IMR-90 (cell line): Measurements from ENCODE around the gene RPGRIP1L. TPM values are rescaled to one million over a fixed set of nuclear protein-coding genes. Genes with fewer than 3 reads are reported as not detected.

ENCODE experiments used
- ATAC-seq: fragments of 200-7000 bp; cut with Tn5 transposase; 2 replicates; pipeline ENCODE4 v1.9.1; 2020; ENCODE audit warnings: low read depth, mild to moderate bottlenecking, moderate library complexity
- BruUV-seq: library from RNA; stranded (reverse); fragments of 400-500 nt; replicated peaks from 2 replicates; lab custom pipeline; 2021; lab: Mats Ljungman, UMichigan
- CTCF ChIA-PET: fragments of 300-600 bp; formaldehyde crosslinking; extraction: SDS; loops from one replicate; lab custom pipeline; 2021; ENCODE audit warnings: antibody characterized with exemption; lab: Yijun Ruan, JAX
- POLR2A ChIA-PET: fragments of 300-600 bp; sonication (Branson Sonifier 250); formaldehyde crosslinking; loops from one replicate; lab custom pipeline; 2022; ENCODE audit warnings: antibody characterized with exemption; ENCODE audit not compliant: unreplicated experiment; lab: Charles Lee
- DNase-seq: peaks from one replicate; pipeline ENCODE4 v3.0.0; 2013
- H2AFZ ChIP-seq: replicated peaks from 2 replicates; pipeline ENCODE3; 2013; ENCODE audit warnings: low read length, mild to moderate bottlenecking; ENCODE audit not compliant: poor library complexity
- H2AK5ac ChIP-seq: 2 replicates; pipeline ENCODE4 v1.6.1; 2013; ENCODE audit warnings: low read depth, low read length, inconsistent platforms
- H2AK9ac ChIP-seq: replicated peaks from 2 replicates; pipeline ENCODE3; 2013; ENCODE audit warnings: mild to moderate bottlenecking, low read depth, low read length, moderate library complexity; ENCODE audit not compliant: poor library complexity
- H2BK120ac ChIP-seq: 2 replicates; pipeline ENCODE4 v1.6.1; 2013; ENCODE audit warnings: low read depth, low read length, inconsistent platforms
- H2BK15ac ChIP-seq: 3 replicates; pipeline ENCODE4 v1.6.1; 2013; ENCODE audit warnings: low read depth, low read length, inconsistent platforms
- H2BK20ac ChIP-seq: 2 replicates; pipeline ENCODE4 v1.6.1; 2013; ENCODE audit warnings: low read depth, mild to moderate bottlenecking, inconsistent platforms, low read length, moderate library complexity
- H2BK5ac ChIP-seq: 2 replicates; pipeline ENCODE4 v1.6.1; 2013; ENCODE audit warnings: mild to moderate bottlenecking, low read depth, low read length, inconsistent platforms; ENCODE audit not compliant: poor library complexity, severe bottlenecking
- H3K14ac ChIP-seq: replicated peaks from 2 replicates; pipeline ENCODE4 v1.6.1; 2013; ENCODE audit warnings: low read depth, low read length, inconsistent platforms
- H3K18ac ChIP-seq: 2 replicates; pipeline ENCODE4 v1.6.1; 2013; ENCODE audit warnings: low read depth, low read length, control low read depth
- H3K23ac ChIP-seq: 2 replicates; pipeline ENCODE4 v1.6.1; 2013; ENCODE audit warnings: low read depth, low read length, inconsistent platforms
- H3K27ac ChIP-seq: 2 replicates; pipeline ENCODE4 v1.5.1; 2013; ENCODE audit warnings: mild to moderate bottlenecking, control low read depth, low read length; ENCODE audit not compliant: insufficient read depth
- H3K27me3 ChIP-seq: 2 replicates; pipeline ENCODE4 v1.6.1; 2013; ENCODE audit warnings: low read length; ENCODE audit not compliant: control insufficient read depth, insufficient read depth
- H3K36me3 ChIP-seq: 2 replicates; pipeline ENCODE4 v1.6.1; 2013; ENCODE audit warnings: low read length, mixed read lengths; ENCODE audit not compliant: control insufficient read depth, insufficient read depth
- H3K4ac ChIP-seq: 2 replicates; pipeline ENCODE4 v1.6.1; 2013; ENCODE audit warnings: low read depth, low read length, inconsistent platforms
- H3K4me1 ChIP-seq: 2 replicates; pipeline ENCODE4 v1.6.1; 2013; ENCODE audit warnings: low read length, mixed read lengths; ENCODE audit not compliant: control insufficient read depth, insufficient read depth
- H3K4me2 ChIP-seq: 2 replicates; pipeline ENCODE4 v1.6.1; 2013; ENCODE audit warnings: low read depth, mild to moderate bottlenecking, control low read depth, low read length, moderate library complexity
- H3K4me3 ChIP-seq: 2 replicates; pipeline ENCODE4 v1.5.1; 2013; ENCODE audit warnings: low read depth, mild to moderate bottlenecking, control low read depth, low read length, moderate library complexity; ENCODE audit not compliant: insufficient read depth
- H3K56ac ChIP-seq: 2 replicates; pipeline ENCODE4 v1.6.1; 2013; ENCODE audit warnings: low read length, inconsistent platforms; ENCODE audit not compliant: insufficient read depth; ENCODE audit errors: extremely low read depth
- H3K79me1 ChIP-seq, 2 experiments: 2 replicates each; pipeline ENCODE4 v1.6.1; 2013; ENCODE audit warnings: low read length in 2 of 2, inconsistent platforms in 1 of 2, low read depth in 1 of 2
- H3K9ac ChIP-seq: 2 replicates; pipeline ENCODE4 v1.6.1; 2013; ENCODE audit warnings: low read depth, low read length, control low read depth
- H3K9me1 ChIP-seq: 2 replicates; pipeline ENCODE4 v1.6.1; 2013; ENCODE audit warnings: low read length, inconsistent platforms; ENCODE audit not compliant: insufficient read depth
- H3K9me3 ChIP-seq: 2 replicates; pipeline ENCODE4 v1.6.1; 2013; ENCODE audit warnings: low read length; ENCODE audit not compliant: control insufficient read depth, insufficient read depth
- H4K20me1 ChIP-seq: 2 replicates; pipeline ENCODE4 v1.6.1; 2013; ENCODE audit warnings: low read length, inconsistent platforms; ENCODE audit not compliant: insufficient read depth
- H4K5ac ChIP-seq: 2 replicates; pipeline ENCODE4 v1.6.1; 2013; ENCODE audit warnings: mild to moderate bottlenecking, low read depth, low read length, control low read depth
- H4K8ac ChIP-seq, 2 experiments: 2 replicates each; pipeline ENCODE4 v1.6.1; 2013; ENCODE audit warnings: low read depth in 2 of 2, low read length in 2 of 2, control low read depth in 1 of 2, inconsistent platforms in 1 of 2
- H4K91ac ChIP-seq: 2 replicates; pipeline ENCODE4 v1.6.1; 2013; ENCODE audit warnings: low read depth, low read length, inconsistent platforms; ENCODE audit not compliant: insufficient read depth
- ELK1 ChIP-seq: fragments of 150-350 bp; IDR thresholded peaks from 2 replicates; pipeline ENCODE4 v1.6.1; 2016; ENCODE audit warnings: low read depth, mild to moderate bottlenecking, low read length, moderate library complexity, borderline replicate concordance
- FOS ChIP-seq: fragments of 150-350 bp; IDR thresholded peaks from 2 replicates; pipeline ENCODE4 v1.6.1; 2016; ENCODE audit warnings: low read depth, low read length
- MAFK ChIP-seq: IDR thresholded peaks from 2 replicates; pipeline ENCODE4 v1.6.1; 2012; ENCODE audit warnings: low read depth, low read length, improper control_type of control experiment
- MAZ ChIP-seq: IDR thresholded peaks from 2 replicates; pipeline ENCODE4 v1.6.1; 2012; ENCODE audit warnings: low read depth, mild to moderate bottlenecking, low read length, improper control_type of control experiment, moderate library complexity, borderline replicate concordance
- MXI1 ChIP-seq: IDR thresholded peaks from 2 replicates; pipeline ENCODE4 v1.6.1; 2012; ENCODE audit warnings: low read depth, mild to moderate bottlenecking, low read length, moderate library complexity, borderline replicate concordance
- POLR2A ChIP-seq: IDR thresholded peaks from 2 replicates; pipeline ENCODE4 v1.6.1; 2012; ENCODE audit warnings: mild to moderate bottlenecking, low read depth, low read length
- RAD21 ChIP-seq: IDR thresholded peaks from 2 replicates; pipeline ENCODE4 v1.6.1; 2012; ENCODE audit warnings: low read length, improper control_type of control experiment
- RCOR1 ChIP-seq: IDR thresholded peaks from 2 replicates; pipeline ENCODE4 v1.6.1; 2012; ENCODE audit warnings: mild to moderate bottlenecking, low read length, improper control_type of control experiment; ENCODE audit not compliant: insufficient replicate concordance
- RFX5 ChIP-seq: IDR thresholded peaks from 2 replicates; pipeline ENCODE4 v1.8.0; 2012; ENCODE audit warnings: low read depth, mild to moderate bottlenecking, low read length, moderate library complexity
- SMC3 ChIP-seq: fragments of 150-350 bp; IDR thresholded peaks from 2 replicates; pipeline ENCODE4 v1.6.1; 2016; ENCODE audit warnings: low read depth, mild to moderate bottlenecking, antibody characterized with exemption, low read length, moderate library complexity
- USF2 ChIP-seq: fragments of 150-350 bp; IDR thresholded peaks from 2 replicates; pipeline ENCODE4 v1.6.1; 2017; ENCODE audit warnings: mild to moderate bottlenecking, antibody characterized with exemption, low read length, low read depth
- WGBS, 2 experiments: methylation state at CpG; one replicate each; pipeline versions ENCODE4 v1.1.5 to v1.1.7; 2013; ENCODE audit warnings: missing lambda C conversion rate in 2 of 2; ENCODE audit not compliant: insufficient read length in 1 of 2; ENCODE audit errors: extremely low coverage in 2 of 2; 5-methylcytosine and 5-hydroxymethylcytosine counted together
- dilution Hi-C: fragments of 300-500 bp; cut with HindIII; formaldehyde crosslinking; loops from one replicate; pipeline ENCODE4 v1.14.3; 2018; ENCODE audit warnings: low sequenced_read_pairs; ENCODE audit not compliant: unreplicated experiment
- in situ Hi-C: fragments of 300-500 bp; cut with MboI; formaldehyde crosslinking; loops from 3 replicates; pipeline ENCODE4 v1.14.3; 2019; ENCODE audit warnings: low sequenced_read_pairs, inconsistent platforms, mixed read lengths
- intact Hi-C: fragments of 100-400 bp; cut with micrococcal nuclease; formaldehyde crosslinking; loops from 2 replicates; pipeline ENCODE4 v1.10.0; 2022
- polyA plus RNA-seq, 3 experiments: library from polyadenylated mRNA; depleted of rRNA; stranded (reverse); fragments of >200 nt; gene quantifications; 2 replicates each; pipeline ENCODE4 v1.2.3, GENCODE V29; 2012; ENCODE audit warnings: low replicate concordance in 1 of 3
- total RNA-seq: library from RNA; depleted of rRNA; stranded (reverse); fragments of >200 nt; gene quantifications from 2 replicates; pipeline ENCODE4 v1.2.3, GENCODE V29; 2012

Gene RPGRIP1L
- total and polyA plus RNA-seq, 2 of the 4 experiments (the other 2 are of a cell fraction) = 7.3 to 10.4 TPM

- no peak overlapping the region for H2BK15ac ChIP-seq
- H2BK120ac ChIP-seq = no peak overlapping the region
- peaks cover 4% of the 10 kb centered on the region for H3K9me1 ChIP-seq
- CTCF ChIA-PET = no interaction called here
- H2AK9ac ChIP-seq = peak overlapping the region; percentile 70
- H3K4me1 ChIP-seq = peaks cover 7% of the 10 kb centered on the region
- H3K56ac ChIP-seq = no peak overlapping the region
- POLR2A ChIA-PET = no interaction called here
- dilution Hi-C loops (no loop called here), intact Hi-C loops (no loop called here), in situ Hi-C loops (no loop called here)
- H3K18ac ChIP-seq = peak overlapping the region; percentile 29; the same call in 1 of the 2 replicates
- ATAC-seq (peak; percentile 54), DNase-seq (peak; percentile 58)
- BruUV-seq = no TSS peak
- no peak overlapping the region for H4K5ac ChIP-seq
- H2BK20ac ChIP-seq = no peak overlapping the region
- no peak overlapping the region; the same call in 1 of the 2 replicates for H2AK5ac ChIP-seq
- H4K8ac ChIP-seq = no peak overlapping the region
- H3K4me3 ChIP-seq = no peak overlapping the region
- H3K36me3 ChIP-seq = no peaks in the 10 kb centered on the region
- H4K91ac ChIP-seq = no peak overlapping the region
- H3K4me2 ChIP-seq = peak overlapping the region; percentile 12; the same call in 1 of the 2 replicates
- no peak overlapping the region for H2AFZ ChIP-seq
- H3K9ac ChIP-seq = no peak overlapping the region
- no peak overlapping the region for H2BK5ac ChIP-seq
- H4K20me1 ChIP-seq = peaks cover 32% of the 10 kb centered on the region; the same call in 1 of the 2 replicates
- no peak overlapping the region; the same call in 1 of the 2 replicates for H3K23ac ChIP-seq
- no peaks in the 10 kb centered on the region for H3K27me3 ChIP-seq
- no peak for TF ChIP-seq MXI1
- TF ChIP-seq MAZ = no peak
- TF ChIP-seq RAD21 = no peak
- TF ChIP-seq USF2 = no peak
- no peak for TF ChIP-seq RCOR1
- TF ChIP-seq FOS = no peak
- no peak for TF ChIP-seq POLR2A
- TF ChIP-seq RFX5 = no peak
- no peak for TF ChIP-seq MAFK
- no peak for TF ChIP-seq ELK1
- no peak for TF ChIP-seq SMC3
- peaks cover 34 to 57% of the 10 kb centered on the region in 2 experiments for H3K79me1 ChIP-seq
- H3K27ac ChIP-seq = no peak overlapping the region
- no peak overlapping the region for H3K4ac ChIP-seq
- no peak overlapping the region for H3K14ac ChIP-seq
- WGBS, 2 experiments = 71% methylated on average over 2 of the region's 4 CpGs; no CpG with 5 or more reads in 1 of the 2 experiments
- H3K9me3 ChIP-seq = no peaks in the 10 kb centered on the region
These were observed 28.8 kb upstream of the RPGRIP1L start for GRCh38 chr16:53732296-53732929.
